Measurements from ENCODE around the gene MTX1.

GRCh38 chr1:155168456-155169210, 39.9 kb upstream of the MTX1 start:
- TF ChIP-seq CTCF (IDR thresholded peaks at IDR 0.05) (no peak), POLR2A (IDR thresholded peaks at IDR 0.05) (no peak)
